Fibroblast of skin of right biceps (primary cell): ENCODE data around the gene BRD7.

Experiments used
- DNase-seq: peaks from one replicate; pipeline ENCODE4 v3.0.0-alpha.2; 2013

Gene BRD7

DNA sequence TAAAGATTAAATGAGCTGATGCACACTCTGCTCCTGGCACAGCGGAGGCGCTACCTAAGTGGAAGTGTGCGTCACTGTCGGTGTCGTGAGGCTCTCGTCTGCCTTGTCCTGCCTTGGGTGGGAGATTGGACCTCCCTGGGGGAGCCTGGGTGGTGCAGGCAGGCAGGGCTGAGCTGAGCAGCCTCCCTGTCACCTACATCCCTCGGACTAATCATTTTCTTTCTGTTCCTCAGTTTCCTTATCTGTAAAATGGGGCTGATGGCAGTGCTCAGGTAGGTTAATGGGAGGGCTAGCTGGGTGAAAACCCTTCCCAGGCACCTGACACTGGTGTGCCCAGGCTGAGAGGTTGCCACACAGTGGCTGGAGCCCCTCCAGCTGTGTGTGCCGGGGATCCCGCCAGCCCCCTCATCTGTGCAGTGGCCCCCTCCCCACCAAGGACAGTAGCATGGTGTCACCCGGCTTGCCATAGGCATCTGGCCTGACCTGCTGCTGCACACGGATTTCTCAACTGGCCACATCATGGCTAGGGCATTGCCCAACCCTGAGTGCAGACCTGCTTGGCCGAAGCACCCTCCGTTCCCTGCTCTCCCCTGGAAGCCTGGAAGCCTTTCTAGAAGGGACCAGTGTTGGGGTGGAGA lies 98.2 kb downstream of the BRD7 start:
- no peak for DNase-seq

DNA sequence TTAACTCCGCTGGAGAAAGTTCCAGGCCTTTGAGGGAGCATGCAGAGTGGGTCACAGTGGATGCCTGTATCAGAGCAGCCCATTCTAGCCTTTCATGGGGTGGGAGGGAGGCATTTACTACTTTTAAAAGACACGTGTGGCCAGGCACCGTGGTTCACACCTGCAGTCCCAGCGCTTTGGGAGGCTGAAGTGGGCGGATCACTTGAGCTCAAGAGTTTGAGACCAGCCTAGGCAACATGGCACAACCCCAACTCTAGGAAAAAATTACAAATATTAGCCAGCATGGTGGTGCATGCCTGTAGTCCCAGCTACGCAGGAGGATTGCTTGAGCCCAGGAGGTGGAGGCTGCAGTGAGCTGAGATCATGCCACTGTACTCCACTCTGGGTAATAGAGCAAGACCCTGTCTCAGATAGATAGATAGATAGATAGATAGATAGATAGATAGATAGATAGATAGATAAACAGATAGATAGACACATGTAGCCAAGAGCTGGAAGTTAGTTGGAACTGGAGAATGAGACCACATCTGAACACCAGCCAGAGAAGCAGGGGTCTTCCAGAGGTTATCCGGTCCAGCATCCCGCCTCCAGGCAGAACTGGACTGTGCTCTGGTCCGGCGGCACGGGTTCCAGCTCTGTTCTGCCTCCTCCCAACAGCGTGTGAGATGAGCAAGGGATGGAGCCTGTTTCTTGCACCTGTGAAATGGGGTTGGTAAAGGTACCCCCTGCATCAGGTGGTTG lies 98.8 kb downstream of the BRD7 start:
- DNase-seq = no peak

DNA sequence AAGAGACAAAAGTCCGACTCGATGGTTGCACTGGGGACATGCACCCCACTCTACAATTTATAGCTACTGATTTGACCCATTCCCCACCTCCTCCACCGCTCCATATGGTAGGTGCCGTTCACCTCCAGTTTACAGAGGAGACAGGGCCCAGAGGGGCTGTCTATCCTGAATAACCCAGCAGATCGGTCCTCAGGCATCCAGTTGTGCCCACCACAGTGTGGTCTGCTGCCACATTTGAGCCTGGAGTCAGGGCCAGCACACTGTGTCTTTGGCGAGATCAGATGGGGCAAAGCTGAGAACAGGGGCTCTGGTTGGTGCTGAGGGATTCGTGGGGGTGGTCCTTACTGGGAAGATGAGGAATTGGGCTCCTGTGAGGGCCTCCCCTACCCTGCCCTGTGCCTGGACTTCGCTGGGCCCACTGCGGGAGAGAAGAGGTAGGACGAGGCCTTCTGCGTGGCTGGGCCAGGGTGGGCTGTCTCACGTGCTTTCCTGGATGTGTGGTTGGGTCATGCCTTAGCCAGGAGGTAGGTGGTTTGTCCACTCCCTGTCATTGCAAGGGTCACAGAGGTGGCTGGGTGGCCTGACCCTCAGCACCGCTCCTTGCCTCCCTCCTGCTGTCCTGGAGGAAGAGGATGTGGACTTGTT lies 99.6 kb downstream of the BRD7 start:
- no peak for DNase-seq

DNA sequence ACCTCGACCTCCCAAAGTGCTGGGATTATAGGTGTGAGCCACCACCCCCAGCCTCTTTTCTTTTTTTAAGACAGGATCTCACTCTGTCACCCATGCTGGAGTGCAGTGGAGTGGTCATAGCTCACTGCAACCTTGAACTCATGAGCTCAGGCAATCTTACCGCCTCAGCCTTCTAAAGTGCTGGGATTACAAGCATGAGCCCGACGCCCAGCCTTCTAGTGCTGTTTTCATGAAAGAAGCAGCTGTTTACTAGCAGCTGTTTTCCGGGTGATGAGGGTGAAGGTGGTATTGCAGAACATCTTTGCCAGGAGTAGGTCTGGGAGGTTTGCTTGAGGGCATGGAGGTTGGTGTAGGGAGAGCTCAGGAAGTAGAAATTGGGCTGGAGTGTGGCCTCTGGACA lies 100.4 kb downstream of the BRD7 start:
- no peak for DNase-seq

DNA sequence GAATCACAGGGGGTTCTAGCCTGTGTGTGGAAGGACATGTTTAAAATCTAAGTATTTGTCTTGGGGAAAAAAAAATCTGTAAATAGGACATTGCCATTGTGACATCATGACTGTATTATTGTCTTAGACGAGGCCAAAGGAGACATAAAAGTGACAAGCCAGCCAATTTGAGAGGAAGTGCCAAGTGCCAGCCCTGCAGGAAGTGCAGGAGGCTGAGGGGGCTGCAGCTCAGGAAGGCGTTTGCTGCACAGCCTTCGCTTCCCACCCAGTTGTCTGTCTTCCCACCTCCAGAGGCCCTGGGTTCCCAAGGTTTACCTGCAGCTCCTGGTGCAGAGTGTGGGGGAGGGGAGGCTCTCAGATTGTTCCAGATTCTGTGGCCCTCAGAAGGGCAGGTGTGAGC lies 101.1 kb downstream of the BRD7 start:
- DNase-seq = no peak

DNA sequence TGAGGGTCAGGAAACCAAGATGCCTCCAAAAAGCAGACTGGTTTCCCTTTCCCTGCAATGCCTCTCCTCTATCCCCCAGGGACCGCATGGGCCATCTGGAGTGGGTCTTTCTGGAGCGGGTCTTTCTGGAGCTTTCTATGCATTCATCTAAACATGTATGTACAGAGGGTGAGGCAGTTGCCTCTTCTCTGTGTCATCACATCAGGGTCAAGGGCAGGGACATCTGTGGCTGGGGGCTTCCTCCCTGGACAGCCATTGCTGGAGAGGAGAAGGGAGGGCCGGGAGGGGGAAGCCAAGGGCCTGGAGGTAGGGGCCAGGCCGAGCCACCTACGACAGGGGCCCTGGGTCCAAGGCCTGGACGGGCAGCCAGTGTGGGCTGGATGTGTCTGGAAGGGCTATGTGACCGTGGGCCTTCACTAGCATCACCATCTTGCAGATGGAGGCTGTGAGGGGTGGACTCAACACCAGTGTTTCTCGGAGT lies 101.6 kb downstream of the BRD7 start:
- DNase-seq = no peak

DNA sequence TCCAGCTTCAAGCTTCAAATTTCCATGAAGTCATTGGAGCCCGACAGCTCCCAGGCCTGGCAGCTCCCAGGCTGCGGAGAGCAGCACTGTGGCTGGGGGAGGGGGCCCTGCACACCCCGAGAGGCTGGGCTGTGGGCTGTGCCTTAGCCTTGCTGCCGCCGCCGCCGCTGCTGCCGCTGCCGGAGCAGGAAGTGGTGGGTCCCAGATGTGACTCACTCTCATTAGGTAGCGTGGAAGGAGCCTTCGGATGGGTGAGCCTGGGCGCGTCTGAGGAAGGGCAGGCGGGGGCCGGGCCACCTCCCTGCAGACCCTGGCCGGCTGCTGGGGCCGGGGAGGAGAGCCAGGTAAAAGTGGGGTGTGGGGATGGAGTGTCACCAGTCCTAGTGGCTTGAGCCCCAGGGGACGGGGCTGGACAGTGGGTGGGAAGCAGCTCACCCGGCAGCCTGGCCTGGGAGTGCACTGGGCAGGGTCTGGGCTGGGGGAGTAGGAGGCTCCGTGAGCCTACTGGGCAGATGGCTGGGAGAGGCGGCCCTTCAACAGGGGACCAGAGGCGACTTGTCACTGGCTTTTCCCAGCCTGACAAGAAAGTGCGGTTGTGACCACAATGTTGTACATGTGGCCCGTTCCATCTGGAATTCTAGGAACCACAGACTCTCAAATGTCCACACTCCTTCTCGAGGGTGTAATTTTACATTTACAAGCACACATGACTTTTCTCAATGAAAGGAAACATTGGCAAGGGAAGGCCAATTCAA lies 102.3 kb downstream of the BRD7 start, which contains the start of gene ADCY7:
ADCY7 (plus strand) TSS at position 215 of the 755 bp plus-strand sequence. CDS start 21,629 bp downstream, outside the sequence.
- peak; percentile 93 for DNase-seq
